Cerebellar cortex (tissue), 1 donor: ENCODE measurements around the gene FBXL5.

ENCODE experiments used
- DNase-seq: peaks from one replicate; pipeline ENCODE4 v3.0.0-alpha.2; 2015; ENCODE audit warnings: low spot score

Gene FBXL5

GRCh38 chr4:15655223-15656037 lies at the start of gene FBXL5:
FBXL5 (minus strand) TSS chr4:15655357; CDS start chr4:15655287, 70 bp downstream.
- peak; percentile 79 for DNase-seq

DNA sequence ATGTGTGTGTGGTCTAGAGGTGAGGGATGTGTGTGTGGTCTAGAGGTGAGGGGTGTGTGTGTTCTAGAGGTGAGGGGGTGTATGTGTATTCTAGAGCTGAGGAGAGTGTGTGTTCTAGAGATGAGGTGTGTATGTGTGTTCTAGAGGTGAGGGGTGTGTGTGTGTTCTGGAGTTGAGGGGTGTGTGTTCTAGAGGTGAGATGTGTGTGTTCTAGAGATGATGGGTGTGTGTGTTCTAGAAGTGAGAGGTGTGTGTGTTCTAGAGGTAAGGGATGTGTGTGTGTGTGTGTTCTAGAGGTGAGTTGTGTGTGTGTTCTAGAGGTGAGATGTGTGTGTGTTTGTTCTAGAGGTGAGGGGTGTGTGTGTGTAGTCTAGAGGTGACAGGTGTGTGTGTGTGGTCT lies 49.0 kb upstream of the FBXL5 start:
- DNase-seq = no peak

- DNase-seq = no peak
These were observed 48.3 kb upstream of the FBXL5 start for GRCh38 chr4:15703439-15703838.

- DNase-seq = no peak
These were observed 47.8 kb upstream of the FBXL5 start, which contains the start of gene BST1 for GRCh38 chr4:15702941-15703403. BST1 (plus strand) TSS chr4:15703065; CDS start chr4:15703145, 80 bp downstream.

DNA sequence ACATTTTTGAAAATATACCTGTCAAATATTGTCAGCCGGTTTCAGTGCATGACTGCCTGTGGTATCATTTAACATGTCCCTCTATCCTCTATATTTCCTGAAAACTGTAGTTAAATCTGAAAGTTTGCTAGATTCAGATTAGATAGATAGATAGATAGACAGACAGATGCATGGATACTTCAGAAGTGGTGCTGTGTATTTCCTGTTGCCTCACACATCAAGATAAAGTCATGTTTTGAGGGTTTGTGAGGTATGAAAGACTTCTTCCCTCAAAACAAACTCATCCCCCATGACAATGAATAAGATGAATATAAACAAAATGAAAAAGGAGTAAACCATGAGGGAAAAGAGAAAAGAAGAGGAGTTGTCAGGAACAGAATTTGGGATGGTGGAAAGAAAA lies 41.7 kb upstream of the FBXL5 start:
- no peak for DNase-seq

GRCh38 chr4:15695729-15696128 lies 40.6 kb upstream of the FBXL5 start:
- DNase-seq = no peak

- DNase-seq = no peak
These were observed 40.1 kb upstream of the FBXL5 start for GRCh38 chr4:15695240-15695699.

GRCh38 chr4:15694431-15694830 lies 39.3 kb upstream of the FBXL5 start:
- DNase-seq = no peak

DNA sequence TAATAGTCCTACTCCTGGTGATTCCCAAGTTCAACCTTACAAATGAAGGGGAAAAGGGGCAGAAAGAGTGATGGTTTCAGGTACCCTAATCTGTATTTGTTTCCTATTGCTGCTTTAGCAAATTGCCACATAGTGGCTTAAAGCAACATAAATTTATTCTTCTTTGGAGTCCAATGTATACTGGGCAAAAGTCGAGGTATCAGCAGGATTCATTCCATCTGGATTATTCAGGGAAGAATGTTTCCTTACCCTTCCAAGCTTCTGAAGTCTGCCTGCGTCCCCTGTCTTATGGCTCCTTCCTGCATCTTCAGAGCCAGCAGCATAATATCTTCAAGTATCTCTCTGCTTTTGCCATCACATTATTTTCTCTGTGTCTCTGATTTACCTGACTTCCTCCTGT lies 37.4 kb upstream of the FBXL5 start:
- no peak for DNase-seq

DNA sequence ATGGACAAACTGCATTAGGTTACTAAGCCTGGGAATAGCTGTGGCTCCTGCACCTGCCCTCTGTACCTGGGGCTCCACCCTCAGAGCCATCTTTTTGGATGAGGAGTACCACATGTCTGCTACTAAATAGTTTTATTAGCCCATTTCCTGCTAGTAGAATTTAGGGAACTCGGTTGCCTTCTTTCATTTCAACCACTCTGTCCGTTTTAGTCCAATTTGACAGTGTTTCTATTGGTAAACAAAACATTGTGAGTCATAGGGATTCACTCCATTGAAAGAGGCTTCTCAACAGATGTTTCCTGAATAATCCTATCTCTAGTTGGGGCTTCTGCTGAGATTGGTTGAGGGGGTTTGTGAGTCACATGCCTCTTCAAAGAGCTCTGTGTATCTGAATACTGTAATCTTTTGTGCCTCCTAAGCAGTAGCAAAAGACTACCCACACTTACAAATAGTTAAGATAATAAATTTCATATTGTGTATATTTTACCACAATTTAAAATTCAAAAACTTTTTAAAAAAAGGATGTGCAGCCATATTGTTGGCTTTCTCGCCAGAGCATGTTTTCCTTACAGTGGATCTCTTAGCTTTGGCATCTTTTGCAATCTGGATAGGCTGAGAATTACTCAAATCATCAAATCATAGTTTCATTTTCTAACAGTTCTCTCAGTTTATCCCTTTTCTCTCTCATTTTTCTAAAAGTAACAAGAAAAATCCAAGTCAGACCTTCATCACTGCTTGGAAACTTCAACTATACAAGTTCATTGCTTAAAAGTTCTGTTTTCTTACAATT lies 36.4 kb upstream of the FBXL5 start:
- DNase-seq = no peak

DNA sequence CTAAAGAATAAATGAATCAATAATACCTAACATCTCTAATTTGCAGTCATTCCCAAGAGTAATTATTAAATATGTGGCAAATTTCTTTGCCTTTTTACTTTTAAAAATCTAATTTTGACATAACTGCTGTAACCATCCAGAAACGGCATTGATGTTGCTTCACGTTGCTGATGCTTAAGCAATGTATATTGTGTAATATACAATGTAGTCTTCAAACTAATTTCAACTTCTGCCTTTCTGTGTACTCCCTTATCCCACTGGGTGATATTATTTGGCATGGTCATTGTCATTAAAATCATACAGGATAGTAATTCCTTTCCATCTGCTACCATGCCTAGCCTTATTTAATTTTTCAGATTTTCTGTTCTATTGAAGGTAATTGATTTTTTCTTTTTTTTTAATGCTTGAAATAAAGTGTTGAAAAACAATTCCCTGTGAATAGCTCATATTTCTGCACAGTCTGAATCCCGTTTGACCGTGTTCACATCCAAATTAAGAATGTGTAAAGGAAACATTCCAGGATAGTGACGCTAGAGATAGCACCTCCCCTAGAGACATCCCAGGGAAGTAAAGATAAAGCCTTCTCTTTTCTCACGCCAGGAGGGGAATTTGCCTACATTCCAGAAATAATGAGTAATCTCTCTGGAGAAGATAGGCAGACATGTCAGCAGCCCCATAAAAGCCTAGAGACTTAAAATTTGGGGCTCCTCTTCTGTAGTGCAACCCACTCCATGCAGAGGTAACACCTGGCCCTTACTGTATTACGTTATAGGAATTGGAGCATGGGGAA lies 35.1 kb upstream of the FBXL5 start:
- no peak for DNase-seq

DNA sequence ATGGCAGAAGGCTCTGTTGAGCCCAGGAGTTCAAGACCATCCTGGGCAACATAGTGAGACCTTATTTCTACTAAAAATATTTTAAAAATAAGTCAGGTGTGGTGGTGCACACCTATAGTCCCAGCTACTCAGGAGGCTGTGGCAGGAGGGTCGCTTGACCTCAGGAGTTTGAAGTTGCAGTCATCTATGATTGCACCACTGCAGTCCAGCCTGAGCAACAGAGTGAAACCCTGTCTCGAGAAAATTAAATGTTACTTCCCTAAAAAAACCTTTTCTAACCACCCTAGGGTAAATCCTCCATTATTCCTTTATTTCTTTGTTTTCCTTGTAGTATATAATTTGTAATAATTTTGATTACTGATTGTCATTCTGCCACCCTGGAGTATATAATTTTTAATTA lies 34.4 kb upstream of the FBXL5 start:
- DNase-seq = no peak

DNA sequence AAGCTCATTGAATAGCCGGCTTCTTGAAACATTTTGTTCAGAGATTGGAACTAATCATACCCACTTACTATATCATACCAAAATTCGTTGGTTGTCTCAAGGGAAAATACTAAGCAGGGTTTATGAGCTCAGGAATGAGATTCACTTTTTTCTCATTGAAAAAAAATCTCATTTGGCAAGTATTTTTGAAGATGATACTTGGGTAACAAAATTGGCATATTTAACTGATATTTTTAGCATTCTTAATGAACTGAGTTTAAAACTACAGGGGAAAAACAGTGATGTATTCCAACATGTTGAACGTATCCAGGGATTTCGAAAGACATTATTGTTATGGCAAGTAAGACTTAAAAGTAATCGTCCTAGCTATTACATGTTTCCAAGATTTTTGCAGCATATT lies 32.9 kb upstream of the FBXL5 start:
- no peak for DNase-seq

DNA sequence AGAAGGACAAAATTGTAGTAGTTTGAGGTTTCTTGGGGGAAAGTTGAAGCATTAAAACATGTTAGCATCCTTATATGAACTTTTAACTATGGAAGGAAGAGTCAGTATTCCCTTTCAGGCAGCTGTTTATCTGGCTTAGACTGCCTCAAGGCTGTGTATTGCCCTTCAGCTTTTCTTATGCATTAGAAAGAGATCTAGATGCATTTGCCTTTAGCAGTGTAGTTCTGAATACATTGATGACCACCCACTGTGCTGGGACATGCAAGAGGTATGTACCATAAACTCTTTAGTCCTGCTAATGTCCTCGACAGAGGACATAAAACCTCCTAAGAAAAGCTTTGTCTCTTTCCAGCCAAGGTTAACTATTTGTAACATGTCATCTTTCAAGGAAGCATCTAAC lies 29.3 kb upstream of the FBXL5 start:
- no peak for DNase-seq

- no peak for DNase-seq
These were observed 28.0 kb upstream of the FBXL5 start for GRCh38 chr4:15683143-15683495.

DNA sequence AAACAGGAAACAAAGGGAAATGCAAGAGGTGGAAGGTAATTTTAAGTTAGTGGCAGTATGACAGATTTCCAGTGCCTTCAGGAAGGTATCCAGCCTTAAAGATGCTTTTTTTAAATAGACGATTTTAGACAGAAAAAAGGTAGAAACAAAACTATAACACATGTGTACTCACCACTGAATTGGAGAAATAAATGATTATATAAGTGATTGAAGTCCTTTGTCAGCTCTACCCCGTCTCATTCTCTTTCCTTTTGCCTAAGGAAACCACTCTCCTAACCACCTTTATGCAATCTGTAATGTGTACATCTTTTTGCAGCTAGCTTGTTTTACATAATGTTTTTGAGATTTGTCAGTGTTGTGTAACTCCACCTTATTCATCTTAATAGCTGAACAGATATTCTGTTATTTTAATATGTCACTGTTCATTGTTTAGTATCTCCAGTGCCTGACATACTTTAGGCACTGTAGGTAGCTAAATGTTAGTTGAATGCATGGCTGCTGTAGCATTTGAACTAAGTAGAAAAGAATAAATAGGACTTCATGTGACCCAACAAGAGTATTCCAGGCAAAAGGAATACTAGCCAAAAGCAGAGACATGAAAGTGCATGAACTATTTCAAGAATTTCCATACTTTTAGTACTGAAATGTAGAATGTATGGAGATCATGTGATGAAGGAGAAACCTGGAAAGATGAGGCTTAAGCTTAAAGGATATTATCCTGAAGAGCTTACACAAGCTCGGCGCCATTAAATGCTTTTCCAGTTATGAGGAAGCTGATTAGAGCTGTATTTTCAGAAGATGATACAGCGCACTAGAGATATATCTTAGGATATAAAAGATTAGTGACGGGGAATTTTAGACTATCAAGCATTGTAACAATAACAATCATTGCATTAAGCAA lies 27.3 kb upstream of the FBXL5 start:
- peak; percentile 12 for DNase-seq

DNA sequence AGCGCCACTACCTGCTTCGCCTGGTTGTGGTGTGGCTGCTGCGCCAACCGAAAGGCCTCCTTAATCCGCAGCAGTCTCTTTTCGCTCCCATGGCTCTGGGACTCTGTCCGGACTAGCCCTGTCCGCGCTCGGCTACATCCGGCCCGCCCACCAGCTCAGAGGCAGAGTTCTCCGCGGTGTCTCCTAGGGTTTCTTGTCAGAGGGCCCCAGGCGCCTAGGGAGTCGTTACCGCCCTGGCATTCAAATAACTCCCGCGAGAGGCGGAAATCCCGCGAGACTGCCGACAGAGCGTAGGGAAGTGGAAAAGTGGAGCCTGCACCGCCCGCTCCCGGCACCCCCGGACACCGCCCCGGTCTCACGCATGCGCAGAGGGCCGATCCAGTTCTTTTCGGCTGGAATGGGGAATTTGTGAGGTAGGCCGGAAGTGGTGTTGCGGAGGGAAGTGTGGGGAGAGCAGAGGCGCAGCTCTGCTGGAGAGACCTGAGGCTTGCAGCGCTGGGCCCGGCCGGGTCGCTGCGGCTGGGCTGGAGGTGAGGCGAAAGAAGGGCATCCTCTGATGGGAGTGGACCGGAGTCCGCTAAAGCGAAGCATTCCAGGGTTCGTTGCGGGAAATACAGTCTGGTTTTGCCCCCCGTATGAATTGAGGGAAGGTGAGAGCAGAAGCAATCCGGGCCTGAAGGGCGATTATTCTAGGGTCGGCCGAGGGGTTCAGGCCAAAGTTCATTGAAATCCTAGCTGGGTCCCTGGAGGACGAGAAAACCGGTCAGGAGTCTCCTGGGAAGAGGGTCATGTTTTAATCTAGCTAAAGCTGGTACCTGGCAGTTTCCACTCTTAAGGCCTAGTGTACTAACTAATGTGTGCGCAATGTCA lies 26.4 kb upstream of the FBXL5 start, which contains the start of gene FAM200B:
Gene FAM200B (plus strand): TSS at position 456 of the 870 bp plus-strand sequence. CDS start 5,151 bp downstream, outside the sequence.
- DNase-seq = peak; percentile 99

DNA sequence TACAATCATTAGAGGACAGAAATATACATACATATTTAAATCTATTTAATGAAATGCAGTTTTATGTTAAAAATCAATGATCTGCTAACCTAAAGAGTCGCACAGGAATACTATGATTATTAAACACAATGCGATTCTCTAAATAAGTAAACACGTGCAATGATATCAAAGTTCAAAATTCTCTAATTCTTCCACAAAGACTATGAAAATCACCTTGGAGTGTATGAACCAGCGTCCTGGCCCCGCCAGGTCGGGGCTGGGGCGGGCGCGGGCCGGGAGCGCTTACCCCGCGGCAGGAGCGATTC lies 25.9 kb upstream of the FBXL5 start:
- no peak for DNase-seq

DNA sequence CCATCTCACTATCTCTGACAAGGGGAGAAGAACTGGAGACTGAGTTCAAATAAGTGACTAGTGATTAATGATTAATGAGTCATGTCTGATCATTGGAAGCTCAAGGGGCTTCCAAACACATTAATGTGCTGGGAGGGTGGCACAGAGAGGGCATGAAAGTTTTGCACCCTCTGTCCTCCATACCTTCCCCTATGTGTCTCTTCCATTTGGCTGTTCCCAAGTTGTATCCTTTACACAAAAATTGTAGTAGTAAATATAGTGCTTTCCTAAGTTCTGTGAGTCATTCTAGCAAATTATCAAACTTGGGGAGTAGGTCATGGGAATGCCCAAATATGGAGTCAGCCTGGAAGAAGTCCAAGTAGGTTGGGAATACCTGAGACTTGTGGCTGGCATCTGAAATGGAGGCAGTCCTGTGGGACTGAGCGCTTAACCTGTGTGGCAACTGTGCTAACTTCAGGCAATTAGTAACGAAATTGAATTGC lies 22.4 kb upstream of the FBXL5 start:
- DNase-seq = peak; percentile 8

- no peak for DNase-seq
These were observed 21.7 kb upstream of the FBXL5 start for GRCh38 chr4:15676899-15677298.
